Measurements from ENCODE around the gene SERF2.
"Not testable (repeated sequence)": the region's sequence is repeated elsewhere in the genome, so short reads cannot be mapped to it uniquely, and the experiment has no call there.

Gene SERF2

GRCh38 chr15:43794269-43795037, 2.3 kb downstream of the SERF2 start:
- no peak for DNase-seq

- no peak for DNase-seq
Measured at GRCh38 chr15:43795197-43795596, 3.1 kb downstream of the SERF2 start.

GRCh38 chr15:43795997-43796396, 3.9 kb downstream of the SERF2 start:
- DNase-seq, result no peak

GRCh38 chr15:43796566-43796965, 4.4 kb downstream of the SERF2 start:
- no peak for DNase-seq

GRCh38 chr15:43799209-43799944, 7.3 kb downstream of the SERF2 start:
- peak; percentile 21 to 50 for DNase-seq

- DNase-seq, result no peak
Measured at GRCh38 chr15:43799945-43800285, 7.8 kb downstream of the SERF2 start, which contains the start of gene SERINC4. SERINC4 (minus strand) TSS chr15:43800220; CDS start chr15:43799986, 234 bp downstream.

- peak; percentile 80 to 92 for DNase-seq
Measured at GRCh38 chr15:43800286-43801141, 8.4 kb downstream of the SERF2 start, which contains the start of gene HYPK. HYPK (plus strand) TSS chr15:43800599; CDS start chr15:43800623, 24 bp downstream.

- not testable (repeated sequence) for DNase-seq
Measured at GRCh38 chr15:43802676-43803075, 10.6 kb downstream of the SERF2 start.

GRCh38 chr15:43808435-43808950, 16.4 kb downstream of the SERF2 start:
- no peak for DNase-seq

GRCh38 chr15:43808960-43809678, 17.0 kb downstream of the SERF2 start:
- DNase-seq, result no peak

GRCh38 chr15:43815064-43815463, 22.9 kb downstream of the SERF2 start:
- DNase-seq, result not testable (repeated sequence)

- DNase-seq, result no peak
Measured at GRCh38 chr15:43821505-43821904, 29.4 kb downstream of the SERF2 start.

GRCh38 chr15:43824302-43825246, 32.5 kb downstream of the SERF2 start, which contains the start of gene MFAP1:
MFAP1 (minus strand) TSS chr15:43824690; CDS start chr15:43824569, 121 bp downstream.
- DNase-seq, result peak; percentile 95 to 98

GRCh38 chr15:43825305-43825704, 33.2 kb downstream of the SERF2 start:
- not testable (repeated sequence) for DNase-seq

- no peak for DNase-seq
Measured at GRCh38 chr15:43826029-43826507, 33.9 kb downstream of the SERF2 start.

- peak; percentile 45 to 91 for DNase-seq
Measured at GRCh38 chr15:43826508-43827341, 34.6 kb downstream of the SERF2 start, which contains the start of gene WDR76. WDR76 (plus strand) TSS chr15:43827002; CDS start chr15:43827033, 31 bp downstream.

- DNase-seq, result peak in 1 of 2 experiments; percentile 25
Measured at GRCh38 chr15:43828061-43828657, 36.0 kb downstream of the SERF2 start.

GRCh38 chr15:43829951-43830540, 37.9 kb downstream of the SERF2 start:
- DNase-seq, result peak; percentile 39 to 49
